ENCODE data around the gene ZNF133.

Gene ZNF133

DNA sequence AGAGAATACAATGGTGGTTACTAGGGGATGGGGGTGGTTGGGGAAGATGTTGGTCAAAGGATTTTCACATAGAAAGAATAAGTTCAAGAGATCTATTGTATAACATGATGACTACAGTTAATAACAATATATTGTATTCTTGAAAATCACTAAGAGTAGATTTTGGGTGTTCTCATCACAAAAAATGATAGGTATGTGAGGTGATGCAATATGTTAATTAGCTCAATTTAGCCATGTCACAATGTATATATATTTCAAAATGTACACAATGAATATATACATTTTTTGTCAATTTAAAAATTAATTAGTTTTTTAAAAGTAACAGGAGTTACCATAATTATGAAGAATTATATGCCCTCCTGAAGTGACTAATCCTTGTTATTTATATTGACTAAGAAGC, 22.3 kb downstream of the ZNF133 start:
- Histone ChIP-seq H3K4me3 (ENCODE audit: low read depth, low read length, poor library complexity, severe bottlenecking) (no peak overlapping the region), H2AFZ (ENCODE audit: low read length) (no peak overlapping the region), H3K4me1 (ENCODE audit: insufficient read depth, low read length, severe bottlenecking) (no peaks in the 10 kb centered on the region), H3K4me2 (ENCODE audit: low read length) (no peak overlapping the region), H3K9me2 (ENCODE audit: low read depth, low read length) (no peaks in the 10 kb centered on the region), H3K79me2 (ENCODE audit: insufficient read depth, low read length) (no peaks in the 10 kb centered on the region), H3F3A (ENCODE audit: insufficient read depth, low read length) (no peaks in the 10 kb centered on the region), H3K9me3 (ENCODE audit: low read length) (no peaks in the 10 kb centered on the region), H3K36me3 (ENCODE audit: insufficient read depth, low read length) (peaks cover 4% of the 10 kb centered on the region; the same call in 1 of the 2 replicates), H3K27ac (ENCODE audit: low read depth, low read length, poor library complexity, severe bottlenecking) (no peak overlapping the region), H4K20me1 (ENCODE audit: insufficient read depth, low read length) (no peaks in the 10 kb centered on the region), H3K27me3 (ENCODE audit: insufficient read depth, low read length) (no peaks in the 10 kb centered on the region), H3K9ac (ENCODE audit: low read length) (no peak overlapping the region)
- TF ChIP-seq EZH2 (IDR thresholded peaks at IDR 0.05; ENCODE audit: borderline replicate concordance, low read length) = no peak
- TF ChIP-seq, protein P1, sequence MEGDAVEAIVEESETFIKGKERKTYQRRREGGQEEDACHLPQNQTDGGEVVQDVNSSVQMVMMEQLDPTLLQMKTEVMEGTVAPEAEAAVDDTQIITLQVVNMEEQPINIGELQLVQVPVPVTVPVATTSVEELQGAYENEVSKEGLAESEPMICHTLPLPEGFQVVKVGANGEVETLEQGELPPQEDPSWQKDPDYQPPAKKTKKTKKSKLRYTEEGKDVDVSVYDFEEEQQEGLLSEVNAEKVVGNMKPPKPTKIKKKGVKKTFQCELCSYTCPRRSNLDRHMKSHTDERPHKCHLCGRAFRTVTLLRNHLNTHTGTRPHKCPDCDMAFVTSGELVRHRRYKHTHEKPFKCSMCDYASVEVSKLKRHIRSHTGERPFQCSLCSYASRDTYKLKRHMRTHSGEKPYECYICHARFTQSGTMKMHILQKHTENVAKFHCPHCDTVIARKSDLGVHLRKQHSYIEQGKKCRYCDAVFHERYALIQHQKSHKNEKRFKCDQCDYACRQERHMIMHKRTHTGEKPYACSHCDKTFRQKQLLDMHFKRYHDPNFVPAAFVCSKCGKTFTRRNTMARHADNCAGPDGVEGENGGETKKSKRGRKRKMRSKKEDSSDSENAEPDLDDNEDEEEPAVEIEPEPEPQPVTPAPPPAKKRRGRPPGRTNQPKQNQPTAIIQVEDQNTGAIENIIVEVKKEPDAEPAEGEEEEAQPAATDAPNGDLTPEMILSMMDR (IDR thresholded peaks at IDR 0.05; ENCODE audit: low read length) = no peak

DNA sequence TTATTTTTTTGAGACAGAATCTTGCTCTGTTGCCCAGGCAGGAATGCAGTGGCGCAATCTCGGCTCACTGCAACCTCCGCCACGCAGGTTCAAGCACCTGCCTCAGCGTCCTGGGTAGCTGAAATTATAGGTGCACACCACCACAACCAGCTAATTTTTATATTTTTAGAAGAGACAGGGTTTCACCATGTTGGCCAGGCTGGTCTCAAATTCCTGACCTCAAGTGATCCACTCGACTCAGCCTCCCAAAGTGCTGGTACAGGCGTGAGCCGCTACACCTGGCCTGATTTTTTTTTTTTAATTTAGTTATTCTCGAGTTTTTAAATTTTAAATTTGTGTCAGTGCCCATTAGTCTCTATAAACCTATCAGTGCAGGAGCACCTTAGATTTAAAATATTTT, 24.4 kb downstream of the ZNF133 start:
- H3F3A ChIP-seq (ENCODE audit: insufficient read depth, low read length) = no peaks in the 10 kb centered on the region
- no peak overlapping the region for H3K9ac ChIP-seq (ENCODE audit: low read length)
- H3K9me3 ChIP-seq (ENCODE audit: low read length) = no peaks in the 10 kb centered on the region
- H3K4me2 ChIP-seq (ENCODE audit: low read length) = no peak overlapping the region
- peaks cover 12% of the 10 kb centered on the region; the same call in 1 of the 2 replicates for H3K36me3 ChIP-seq (ENCODE audit: insufficient read depth, low read length)
- no peaks in the 10 kb centered on the region for H3K27me3 ChIP-seq (ENCODE audit: insufficient read depth, low read length)
- no peak overlapping the region for H2AFZ ChIP-seq (ENCODE audit: low read length)
- TF ChIP-seq EZH2 (IDR thresholded peaks at IDR 0.05; ENCODE audit: borderline replicate concordance, low read length) = no peak
- TF ChIP-seq, protein P1 (IDR thresholded peaks at IDR 0.05; ENCODE audit: low read length) = no peak
- H3K9me2 ChIP-seq (ENCODE audit: low read depth, low read length) = no peaks in the 10 kb centered on the region
- no peak overlapping the region for H3K4me3 ChIP-seq (ENCODE audit: low read depth, low read length, poor library complexity, severe bottlenecking)
- H4K20me1 ChIP-seq (ENCODE audit: insufficient read depth, low read length) = no peaks in the 10 kb centered on the region
- H3K27ac ChIP-seq (ENCODE audit: low read depth, low read length, poor library complexity, severe bottlenecking) = no peak overlapping the region
- no peaks in the 10 kb centered on the region for H3K79me2 ChIP-seq (ENCODE audit: insufficient read depth, low read length)
- no peaks in the 10 kb centered on the region for H3K4me1 ChIP-seq (ENCODE audit: insufficient read depth, low read length, severe bottlenecking)

DNA sequence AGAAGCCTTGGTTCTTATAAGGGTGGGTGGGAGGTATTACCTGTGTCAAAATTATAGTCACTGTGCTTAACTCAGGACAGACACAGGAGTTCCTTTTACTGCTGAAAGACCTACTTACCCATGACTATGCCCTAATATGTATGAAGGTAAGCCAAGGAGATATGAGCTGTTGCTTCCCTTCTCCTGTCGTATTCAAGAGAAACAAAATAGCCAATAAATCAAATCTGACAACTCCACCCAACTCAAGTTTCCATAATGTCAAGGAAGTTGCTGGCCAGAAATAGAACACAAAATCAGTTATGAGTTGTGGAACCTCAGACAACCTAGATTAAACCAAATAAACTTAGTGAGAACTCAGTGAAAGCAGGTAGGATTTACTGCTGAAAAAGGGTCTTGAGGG, 25.1 kb downstream of the ZNF133 start:
- Histone ChIP-seq H3K27ac (ENCODE audit: low read depth, low read length, poor library complexity, severe bottlenecking) (no peak overlapping the region), H3K36me3 (ENCODE audit: insufficient read depth, low read length) (peaks cover 12% of the 10 kb centered on the region; the same call in 1 of the 2 replicates)

More for the DNA sequence above, 25.1 kb downstream of the ZNF133 start:
- Histone ChIP-seq H3K27me3 (ENCODE audit: insufficient read depth, low read length) (no peaks in the 10 kb centered on the region), H3K9ac (ENCODE audit: low read length) (no peak overlapping the region), H3F3A (ENCODE audit: insufficient read depth, low read length) (no peaks in the 10 kb centered on the region), H4K20me1 (ENCODE audit: insufficient read depth, low read length) (no peaks in the 10 kb centered on the region), H2AFZ (ENCODE audit: low read length) (no peak overlapping the region), H3K4me2 (ENCODE audit: low read length) (no peak overlapping the region), H3K79me2 (ENCODE audit: insufficient read depth, low read length) (no peaks in the 10 kb centered on the region), H3K9me3 (ENCODE audit: low read length) (no peaks in the 10 kb centered on the region), H3K9me2 (ENCODE audit: low read depth, low read length) (no peaks in the 10 kb centered on the region), H3K4me1 (ENCODE audit: insufficient read depth, low read length, severe bottlenecking) (no peaks in the 10 kb centered on the region), H3K4me3 (ENCODE audit: low read depth, low read length, poor library complexity, severe bottlenecking) (no peak overlapping the region)
- TF ChIP-seq, protein P1 (IDR thresholded peaks at IDR 0.05; ENCODE audit: low read length) = no peak
- TF ChIP-seq EZH2 (IDR thresholded peaks at IDR 0.05; ENCODE audit: borderline replicate concordance, low read length) = no peak

All from OCI-LY1 (cell line).